CD4-positive, alpha-beta T cell (primary cell): ENCODE results near the gene MBTPS1. TPM values are rescaled to one million over a fixed set of nuclear protein-coding genes. Genes with fewer than 3 reads are reported as not detected.

Experiments
- ATAC-seq: fragments of 200-7000 bp; cut with Tn5 transposase; one replicate; pipeline ENCODE4 v1.10.0; 2022; ENCODE audit warnings: mild to moderate bottlenecking; ENCODE audit not compliant: poor library complexity
- CTCF ChIA-PET: fragments of 350-600 bp; sonication (Branson Sonifier 250); formaldehyde crosslinking; loops from one replicate; lab custom pipeline; 2021; ENCODE audit warnings: antibody characterized with exemption, inconsistent platforms; lab: Charles Lee
- POLR2A ChIA-PET: fragments of 350-600 bp; sonication (Branson Sonifier 250); formaldehyde crosslinking; loops from one replicate; lab custom pipeline; 2021; ENCODE audit warnings: antibody characterized with exemption, inconsistent platforms; lab: Charles Lee
- DNase-seq, 14 experiments: peaks; one replicate each; pipeline ENCODE4 v3.0.0-alpha.2; 2013 to 2020; ENCODE audit warnings: mixed read lengths in 2 of 14
- H3K27ac ChIP-seq, 2 donors: one replicate each; pipeline versions ENCODE4 v1.5.1 to v1.7.0; 2013; ENCODE audit warnings: low read length in 2 of 2, low read depth in 1 of 2, mild to moderate bottlenecking in 1 of 2
- H3K27me3 ChIP-seq, 2 experiments: 1 replicate in 1 of 2; 2 replicates in 1 of 2; pipeline versions ENCODE4 v1.6.1 to v1.7.0; 2013; ENCODE audit warnings: low read length in 2 of 2, control low read depth in 1 of 2, mild to moderate bottlenecking in 1 of 2, moderate library complexity in 1 of 2; ENCODE audit not compliant: insufficient read depth in 2 of 2, control insufficient read depth in 1 of 2
- H3K36me3 ChIP-seq: one replicate; pipeline ENCODE4 v1.6.1; 2013; ENCODE audit warnings: low read length, control low read depth; ENCODE audit not compliant: insufficient read depth
- H3K4me1 ChIP-seq: one replicate; pipeline ENCODE4 v1.6.1; 2013; ENCODE audit warnings: low read length, control low read depth; ENCODE audit not compliant: insufficient read depth
- H3K4me3 ChIP-seq: one replicate; pipeline ENCODE4 v1.5.1; 2013; ENCODE audit warnings: mild to moderate bottlenecking, low read length, moderate library complexity
- H3K9me3 ChIP-seq, 2 experiments: 1 replicate in 1 of 2; 2 replicates in 1 of 2; pipeline versions ENCODE4 v1.6.1 to v1.7.0; 2013; ENCODE audit warnings: low read length in 2 of 2, mild to moderate bottlenecking in 2 of 2, control low read depth in 1 of 2, moderate library complexity in 1 of 2; ENCODE audit not compliant: control insufficient read depth in 1 of 2, insufficient read depth in 1 of 2
- H3K27ac Mint-ChIP-seq: one replicate; pipeline ENCODE4 v1.8.0; 2020; ENCODE audit warnings: mixed read lengths
- H3K27me3 Mint-ChIP-seq: one replicate; pipeline ENCODE4 v1.8.0; 2021; ENCODE audit warnings: mixed read lengths
- H3K36me3 Mint-ChIP-seq: one replicate; pipeline ENCODE4 v1.8.0; 2021; ENCODE audit warnings: low read depth, mixed read lengths
- H3K4me1 Mint-ChIP-seq: one replicate; pipeline ENCODE4 v1.8.0; 2021; ENCODE audit warnings: low read depth, mixed read lengths
- H3K4me3 Mint-ChIP-seq: one replicate; pipeline ENCODE4 v1.8.0; 2020; ENCODE audit warnings: mild to moderate bottlenecking, mixed read lengths
- H3K9me3 Mint-ChIP-seq: one replicate; pipeline ENCODE4 v1.8.0; 2020; ENCODE audit warnings: mixed read lengths
- intact Hi-C, 2 experiments: fragments of 100-400 bp; cut with DNase I in 1 of 2; cut with micrococcal nuclease in 1 of 2; formaldehyde crosslinking; loops; one replicate each; pipeline versions ENCODE4 v1.15.1 to v1.9.0; 2023 to 2025; cut with DNase I, micrococcal nuclease
- total RNA-seq, 174 experiments: library from RNA in 2 of 174; stranded (reverse) in 2 of 174; gene quantifications; one replicate each; pipeline ENCODE4 v1.2.3 and lab custom pipeline; 2021 to 2026
- TF ChIP-seq, protein P1 (sequence below): fragments of 200-600 bp; IDR thresholded peaks from one replicate; pipeline ENCODE4 v1.8.0; 2022; ENCODE audit warnings: antibody characterized with exemption, mild to moderate bottlenecking

The MBTPS1 gene
- total RNA-seq, 2 experiments from 2014 or later: 121 to 122 TPM

DNA sequence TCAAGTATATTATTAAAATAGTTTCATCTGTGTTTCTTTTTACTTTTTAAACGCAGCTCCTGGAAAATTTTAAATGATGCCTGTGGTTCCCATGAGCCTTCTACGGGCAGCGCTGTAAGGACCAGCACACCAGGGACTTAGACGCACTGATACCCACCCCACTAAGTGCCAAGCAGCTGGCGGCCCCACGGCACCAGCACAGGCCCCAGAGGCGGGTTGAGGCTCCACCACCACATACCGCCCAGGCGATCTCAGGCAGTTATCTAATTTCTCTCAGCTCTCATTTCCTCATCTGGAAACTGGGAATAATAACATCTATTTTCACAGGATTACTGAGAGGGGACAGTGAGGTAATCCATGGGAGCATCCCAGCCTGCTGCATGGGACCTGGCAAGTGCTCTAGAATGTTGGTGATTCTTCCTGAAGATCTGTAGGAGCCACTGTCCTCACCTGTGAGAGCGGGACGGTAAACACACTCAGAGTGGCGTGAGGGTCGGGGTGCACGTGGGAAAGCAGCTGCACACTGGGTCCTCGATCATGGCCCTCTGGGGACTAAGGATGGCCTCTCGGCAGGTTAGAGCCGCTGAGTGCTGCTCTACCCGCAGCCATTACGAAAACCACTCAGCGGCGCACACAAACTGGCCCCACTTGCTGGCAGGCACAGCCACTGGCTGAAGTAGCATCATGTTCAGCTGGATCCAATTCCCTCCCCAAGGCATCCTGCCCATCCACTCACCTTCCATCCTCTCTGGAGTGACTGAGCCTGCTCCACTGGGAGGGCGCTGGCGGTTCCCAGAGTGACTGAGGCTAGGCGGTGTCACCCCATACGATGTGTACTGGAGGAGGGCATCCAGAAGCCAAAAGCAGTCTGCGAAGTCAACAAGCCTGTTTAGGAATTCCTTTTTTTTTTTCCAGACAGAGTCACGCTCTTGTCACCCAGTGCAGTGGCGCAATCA is 56.5 kb downstream of the MBTPS1 start:
- H3K4me3 Mint-ChIP-seq: no peak overlapping the region
- CTCF ChIA-PET: interaction anchor here (0.6 kb wide), 1 partner anchor 88 kb away, joined by 3 read pairs; no protein-coding TSS in a partner anchor
- no peaks in the 10 kb centered on the region for H3K27me3 Mint-ChIP-seq
- Histone ChIP-seq H3K36me3 (peaks cover 95% of the 10 kb centered on the region), H3K27me3 (no peaks in the 10 kb centered on the region), H3K27ac (no peak overlapping the region), H3K4me1 (no peaks in the 10 kb centered on the region), H3K9me3 (no peaks in the 10 kb centered on the region), H3K4me3 (no peak overlapping the region)
- H3K9me3 Mint-ChIP-seq: no peaks in the 10 kb centered on the region
- H3K36me3 Mint-ChIP-seq: peaks cover 96% of the 10 kb centered on the region
- no peak overlapping the region for H3K27ac Mint-ChIP-seq
- DNase-seq (no peak), ATAC-seq (no peak)
- POLR2A ChIA-PET: no interaction called here
- intact Hi-C loops: loop anchor here in 1 of 2 experiments (5.0 kb wide), 1 partner anchor 103 kb away; no protein-coding TSS in a partner anchor
- TF ChIP-seq, protein P1, sequence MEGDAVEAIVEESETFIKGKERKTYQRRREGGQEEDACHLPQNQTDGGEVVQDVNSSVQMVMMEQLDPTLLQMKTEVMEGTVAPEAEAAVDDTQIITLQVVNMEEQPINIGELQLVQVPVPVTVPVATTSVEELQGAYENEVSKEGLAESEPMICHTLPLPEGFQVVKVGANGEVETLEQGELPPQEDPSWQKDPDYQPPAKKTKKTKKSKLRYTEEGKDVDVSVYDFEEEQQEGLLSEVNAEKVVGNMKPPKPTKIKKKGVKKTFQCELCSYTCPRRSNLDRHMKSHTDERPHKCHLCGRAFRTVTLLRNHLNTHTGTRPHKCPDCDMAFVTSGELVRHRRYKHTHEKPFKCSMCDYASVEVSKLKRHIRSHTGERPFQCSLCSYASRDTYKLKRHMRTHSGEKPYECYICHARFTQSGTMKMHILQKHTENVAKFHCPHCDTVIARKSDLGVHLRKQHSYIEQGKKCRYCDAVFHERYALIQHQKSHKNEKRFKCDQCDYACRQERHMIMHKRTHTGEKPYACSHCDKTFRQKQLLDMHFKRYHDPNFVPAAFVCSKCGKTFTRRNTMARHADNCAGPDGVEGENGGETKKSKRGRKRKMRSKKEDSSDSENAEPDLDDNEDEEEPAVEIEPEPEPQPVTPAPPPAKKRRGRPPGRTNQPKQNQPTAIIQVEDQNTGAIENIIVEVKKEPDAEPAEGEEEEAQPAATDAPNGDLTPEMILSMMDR: no peak
- H3K4me1 Mint-ChIP-seq: peaks cover 3% of the 10 kb centered on the region

DNA sequence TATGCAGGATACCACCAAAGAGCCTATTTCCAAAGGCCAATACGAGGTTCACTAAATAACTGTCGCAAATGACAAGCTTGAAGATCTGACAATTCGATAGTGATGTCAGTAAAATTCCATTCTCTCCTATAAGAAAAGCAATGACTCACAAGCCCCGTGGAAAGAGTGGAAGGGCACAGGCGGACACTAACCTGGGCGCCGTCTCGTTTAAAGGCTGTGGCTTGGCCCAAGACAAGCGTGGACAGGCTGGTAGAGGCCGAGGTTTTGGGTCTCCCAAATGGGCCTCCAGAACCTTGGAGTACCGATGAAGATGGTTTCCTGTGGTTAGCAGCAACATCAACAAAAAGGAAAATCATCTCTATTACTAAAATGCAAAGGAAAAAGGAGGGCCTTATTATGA is 57.6 kb downstream of the MBTPS1 start:
- Histone ChIP-seq H3K4me3 (no peak overlapping the region), H3K9me3 (no peaks in the 10 kb centered on the region), H3K27me3 (no peaks in the 10 kb centered on the region), H3K36me3 (peaks cover 97% of the 10 kb centered on the region), H3K4me1 (no peaks in the 10 kb centered on the region), H3K27ac (no peak overlapping the region)
- ChIA-PET CTCF (interaction anchor here (0.6 kb wide), 1 partner anchor 90 kb away, joined by 3 read pairs; no protein-coding TSS in a partner anchor), POLR2A (no interaction called here)
- TF ChIP-seq, protein P1: no peak
- intact Hi-C loops: no loop called here
- Mint-ChIP-seq H3K27ac (no peak overlapping the region), H3K4me3 (no peak overlapping the region), H3K27me3 (no peaks in the 10 kb centered on the region), H3K9me3 (no peaks in the 10 kb centered on the region), H3K4me1 (peaks cover 3% of the 10 kb centered on the region), H3K36me3 (peaks cover 97% of the 10 kb centered on the region)
- no peak for DNase-seq
- ATAC-seq: no peak

DNA sequence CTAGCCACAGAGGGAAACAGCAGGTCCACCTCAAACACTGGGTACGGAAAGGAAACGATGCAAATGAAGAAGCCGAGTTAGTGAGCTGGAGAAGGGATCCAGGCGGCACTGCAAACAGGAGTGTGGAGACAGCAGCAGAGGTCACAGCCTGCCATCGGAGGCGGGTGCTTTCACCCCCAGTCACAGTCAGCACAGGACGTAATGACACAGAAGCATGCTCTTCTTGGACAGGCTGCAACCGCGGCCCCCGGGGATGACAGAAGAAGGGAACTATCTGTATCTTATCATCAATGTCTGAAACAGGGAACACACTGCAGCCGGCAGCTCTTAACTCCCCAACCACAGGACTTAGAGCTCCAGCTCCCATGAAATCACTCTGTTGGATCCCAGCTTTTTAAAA is 58.1 kb downstream of the MBTPS1 start:
- ATAC-seq: no peak

More for the DNA sequence above, 58.1 kb downstream of the MBTPS1 start:
- intact Hi-C loops: no loop called here
- DNase-seq: no peak
- Histone ChIP-seq H3K27me3 (no peaks in the 10 kb centered on the region), H3K27ac (no peak overlapping the region), H3K4me3 (no peak overlapping the region), H3K36me3 (peaks cover 97% of the 10 kb centered on the region), H3K9me3 (no peaks in the 10 kb centered on the region), H3K4me1 (no peaks in the 10 kb centered on the region)
- peaks cover 3% of the 10 kb centered on the region for H3K4me1 Mint-ChIP-seq
- no peak overlapping the region for H3K4me3 Mint-ChIP-seq
- TF ChIP-seq, protein P1: no peak
- H3K9me3 Mint-ChIP-seq: no peaks in the 10 kb centered on the region
- POLR2A ChIA-PET: no interaction called here
- no peak overlapping the region for H3K27ac Mint-ChIP-seq
- no peaks in the 10 kb centered on the region for H3K27me3 Mint-ChIP-seq
- peaks cover 97% of the 10 kb centered on the region for H3K36me3 Mint-ChIP-seq
- CTCF ChIA-PET: no interaction called here
